Mesothelial cell of epicardium (in vitro differentiated cells): Measurements from ENCODE around the gene LEAP2. TPM values are rescaled to one million over a fixed set of nuclear protein-coding genes. Genes with fewer than 3 reads are reported as not detected.

Experiments
- DNase-seq, 2 experiments: peaks; one replicate each; pipeline ENCODE4 v3.0.0; 2021; ENCODE audit warnings: low spot score in 2 of 2; ENCODE audit not compliant: unreplicated experiment in 2 of 2
- H3K27ac Mint-ChIP-seq: 2 replicates; pipeline ENCODE4 v1.8.0; 2021; ENCODE audit warnings: mixed read lengths
- H3K27me3 Mint-ChIP-seq: 2 replicates; pipeline ENCODE4 v1.8.0; 2021; ENCODE audit warnings: low read depth, mixed read lengths
- H3K36me3 Mint-ChIP-seq: 2 replicates; pipeline ENCODE4 v1.8.0; 2021; ENCODE audit warnings: mixed read lengths
- H3K4me1 Mint-ChIP-seq: 2 replicates; pipeline ENCODE4 v1.8.0; 2021; ENCODE audit warnings: mixed read lengths
- H3K4me3 Mint-ChIP-seq: 2 replicates; pipeline ENCODE4 v1.8.0; 2021; ENCODE audit warnings: mild to moderate bottlenecking, moderate library complexity, mixed read lengths
- H3K9me3 Mint-ChIP-seq: 2 replicates; pipeline ENCODE4 v1.8.0; 2021; ENCODE audit warnings: mixed read lengths
- CTCF ChIP-seq: fragments of 200-600 bp; sonication (generic); IDR thresholded peaks from one replicate; pipeline ENCODE4 v1.5.0; 2021; ENCODE audit warnings: antibody characterized with exemption; ENCODE audit not compliant: unreplicated experiment
- total RNA-seq: library from RNA; stranded (reverse); gene quantifications from 3 replicates; pipeline ENCODE4 v1.2.1, GENCODE V29; 2021

Gene LEAP2
- total RNA-seq, 1 donor from 2014 or later = 2.6 TPM

- H3K4me1 Mint-ChIP-seq = peaks cover 8% of the 10 kb centered on the region
- H3K36me3 Mint-ChIP-seq = peaks cover 10% of the 10 kb centered on the region
- H3K9me3 Mint-ChIP-seq = no peaks in the 10 kb centered on the region
- DNase-seq = no peak
- no peak for TF ChIP-seq CTCF
- no peak overlapping the region for H3K4me3 Mint-ChIP-seq
- H3K27me3 Mint-ChIP-seq = no peaks in the 10 kb centered on the region
- H3K27ac Mint-ChIP-seq = no peak overlapping the region
These were observed 433 bp downstream of the LEAP2 start for GRCh38 chr5:132873930-132874271.

GRCh38 chr5:132876020-132876759 is 2.7 kb downstream of the LEAP2 start:
- Mint-ChIP-seq H3K9me3 (no peaks in the 10 kb centered on the region), H3K4me1 (peaks cover 8% of the 10 kb centered on the region), H3K4me3 (no peak overlapping the region), H3K27me3 (no peaks in the 10 kb centered on the region), H3K27ac (no peak overlapping the region), H3K36me3 (peaks cover 19% of the 10 kb centered on the region)
- DNase-seq = no peak
- TF ChIP-seq CTCF = no peak

GRCh38 chr5:132877466-132877865 is 4.0 kb downstream of the LEAP2 start:
- Mint-ChIP-seq H3K9me3 (no peaks in the 10 kb centered on the region), H3K4me1 (peaks cover 8% of the 10 kb centered on the region), H3K27me3 (no peaks in the 10 kb centered on the region), H3K4me3 (no peak overlapping the region), H3K36me3 (peaks cover 19% of the 10 kb centered on the region), H3K27ac (peak overlapping the region; percentile 88)
- no peak for TF ChIP-seq CTCF
- no peak for DNase-seq

- Mint-ChIP-seq H3K27me3 (no peaks in the 10 kb centered on the region), H3K36me3 (peaks cover 22% of the 10 kb centered on the region), H3K4me3 (no peak overlapping the region), H3K4me1 (peaks cover 8% of the 10 kb centered on the region), H3K9me3 (no peaks in the 10 kb centered on the region), H3K27ac (peak overlapping the region; percentile 88)
- no peak for DNase-seq
- no peak for TF ChIP-seq CTCF
These were observed 4.5 kb downstream of the LEAP2 start for GRCh38 chr5:132877938-132878337.

GRCh38 chr5:132883261-132883834 is 9.9 kb downstream of the LEAP2 start:
- Mint-ChIP-seq H3K27ac (no peak overlapping the region), H3K4me1 (peaks cover under 1% of the 10 kb centered on the region), H3K9me3 (no peaks in the 10 kb centered on the region), H3K27me3 (no peaks in the 10 kb centered on the region), H3K4me3 (no peak overlapping the region), H3K36me3 (peaks cover 42% of the 10 kb centered on the region)
- no peak for DNase-seq
- peak; percentile 37 for TF ChIP-seq CTCF
